HG03460 (cell line): ENCODE results near the gene CDKN1A.
"Not testable (repeated sequence)": the region's sequence is repeated elsewhere in the genome, so short reads cannot be mapped to it uniquely, and the experiment has no call there.

Experiments
- ATAC-seq: cut with Tn5 transposase; IDR thresholded peaks from one replicate; pipeline ENCODE4 v1.9.1; 2021; ENCODE audit not compliant: unreplicated experiment

CDKN1A gene

DNA sequence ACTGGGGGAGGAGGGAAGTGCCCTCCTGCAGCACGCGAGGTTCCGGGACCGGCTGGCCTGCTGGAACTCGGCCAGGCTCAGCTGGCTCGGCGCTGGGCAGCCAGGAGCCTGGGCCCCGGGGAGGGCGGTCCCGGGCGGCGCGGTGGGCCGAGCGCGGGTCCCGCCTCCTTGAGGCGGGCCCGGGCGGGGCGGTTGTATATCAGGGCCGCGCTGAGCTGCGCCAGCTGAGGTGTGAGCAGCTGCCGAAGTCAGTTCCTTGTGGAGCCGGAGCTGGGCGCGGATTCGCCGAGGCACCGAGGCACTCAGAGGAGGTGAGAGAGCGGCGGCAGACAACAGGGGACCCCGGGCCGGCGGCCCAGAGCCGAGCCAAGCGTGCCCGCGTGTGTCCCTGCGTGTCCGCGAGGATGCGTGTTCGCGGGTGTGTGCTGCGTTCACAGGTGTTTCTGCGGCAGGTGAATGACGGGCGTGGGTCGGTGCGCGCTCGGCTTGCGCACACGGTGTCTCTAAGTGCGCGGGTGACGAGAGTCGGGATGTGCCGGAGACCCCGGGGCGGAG lies at the start of gene CDKN1A:
Gene CDKN1A, plus strand, starts transcription at position 227 of the 555 bp plus-strand sequence. CDS start 5,388 bp downstream, outside the sequence.
- peak; percentile 43 for ATAC-seq

DNA sequence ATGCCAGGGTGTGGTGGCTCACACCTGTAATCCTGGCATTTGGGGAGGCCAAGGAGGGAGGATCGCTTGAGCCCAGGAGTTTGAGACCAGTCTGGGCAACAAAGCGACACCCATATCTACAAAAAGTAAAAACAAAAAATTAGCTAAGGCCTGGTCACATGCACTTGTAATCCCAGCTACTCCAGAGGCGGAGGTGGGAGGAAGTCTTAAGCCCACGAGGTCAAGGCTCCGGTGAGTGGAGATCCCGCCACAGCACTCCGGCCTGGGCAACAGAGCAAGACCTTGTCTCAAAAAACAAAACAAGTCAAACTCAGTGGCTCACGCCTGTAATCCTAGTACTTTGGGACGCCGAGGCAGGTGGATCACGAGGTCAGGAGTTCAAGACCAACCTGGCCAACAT lies 48.7 kb upstream of the CDKN1A start:
- no peak for ATAC-seq

DNA sequence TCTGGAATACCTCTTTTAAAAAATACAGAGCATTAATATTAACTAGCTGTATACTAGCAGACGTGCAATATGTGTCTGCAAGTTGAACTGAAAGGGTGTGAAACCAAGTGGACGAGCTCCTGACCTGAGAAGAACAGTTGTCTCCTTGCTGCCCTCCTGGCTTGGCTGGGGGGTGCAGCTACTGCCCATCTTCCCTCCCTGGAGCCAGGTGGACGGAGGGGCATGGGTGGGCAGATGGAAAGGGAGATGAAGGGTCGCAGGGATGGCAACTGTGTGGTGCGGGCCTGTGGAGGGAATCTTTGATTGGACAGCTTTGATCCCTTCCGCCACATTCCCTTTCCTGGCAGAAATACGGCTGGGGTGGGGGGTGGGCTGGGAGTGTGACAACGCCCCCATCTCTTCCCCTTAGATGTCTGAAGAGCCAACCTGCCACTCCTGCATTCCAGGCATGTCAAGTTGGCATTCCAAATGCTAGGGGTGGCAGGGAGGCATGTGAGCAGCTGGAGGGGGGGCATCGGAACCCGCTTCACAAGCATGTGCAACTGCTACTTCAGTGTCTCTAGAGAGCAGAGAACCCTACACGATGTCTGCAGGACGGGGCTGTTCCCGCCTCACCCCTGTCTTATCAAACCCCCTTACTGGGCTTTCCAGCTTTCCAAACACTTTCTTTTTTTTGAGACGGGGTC lies 47.0 kb upstream of the CDKN1A start:
- ATAC-seq = no peak

DNA sequence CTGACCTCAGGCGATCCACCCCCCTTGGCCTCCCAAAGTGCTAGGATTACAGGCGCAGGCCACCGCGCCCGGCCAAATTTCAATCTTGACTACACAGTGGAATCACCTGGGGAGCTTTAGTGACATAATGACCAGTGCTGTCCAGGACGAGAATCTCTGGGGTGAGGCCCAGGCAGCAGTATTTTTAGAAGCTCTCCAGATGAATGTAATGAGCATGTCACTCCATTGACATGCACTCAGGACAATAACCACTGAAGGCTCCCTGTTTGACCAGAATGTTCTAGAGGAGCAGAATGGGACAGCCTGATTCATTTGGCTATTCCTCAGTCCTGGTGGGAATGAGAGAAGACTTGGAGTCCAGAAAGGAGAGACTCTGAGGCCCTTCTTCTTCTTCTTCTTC lies 45.1 kb upstream of the CDKN1A start:
- no peak for ATAC-seq

DNA sequence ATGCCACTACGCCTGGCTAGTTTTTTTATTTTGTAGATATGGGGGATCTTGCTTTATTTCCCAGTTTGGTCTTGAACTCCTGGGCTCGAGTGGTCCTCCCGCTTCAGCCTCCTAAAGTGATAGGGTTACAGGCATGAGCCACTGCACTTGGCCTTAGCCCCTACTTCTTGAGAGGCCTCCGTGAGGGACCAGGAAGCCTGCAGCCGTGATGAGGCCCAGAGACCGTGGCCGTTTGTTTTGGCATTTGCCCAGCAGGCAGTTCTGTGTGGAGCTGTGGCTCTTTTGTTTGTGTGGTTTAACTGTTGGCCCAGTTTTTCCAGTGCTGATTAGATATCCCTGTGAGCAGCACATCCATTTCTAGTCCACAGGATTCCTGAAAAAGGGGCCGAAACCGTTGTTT lies 44.6 kb upstream of the CDKN1A start:
- no peak for ATAC-seq

- ATAC-seq = no peak
Observed at GRCh38 chr6:36634317-36635108, 44.0 kb upstream of the CDKN1A start.

DNA sequence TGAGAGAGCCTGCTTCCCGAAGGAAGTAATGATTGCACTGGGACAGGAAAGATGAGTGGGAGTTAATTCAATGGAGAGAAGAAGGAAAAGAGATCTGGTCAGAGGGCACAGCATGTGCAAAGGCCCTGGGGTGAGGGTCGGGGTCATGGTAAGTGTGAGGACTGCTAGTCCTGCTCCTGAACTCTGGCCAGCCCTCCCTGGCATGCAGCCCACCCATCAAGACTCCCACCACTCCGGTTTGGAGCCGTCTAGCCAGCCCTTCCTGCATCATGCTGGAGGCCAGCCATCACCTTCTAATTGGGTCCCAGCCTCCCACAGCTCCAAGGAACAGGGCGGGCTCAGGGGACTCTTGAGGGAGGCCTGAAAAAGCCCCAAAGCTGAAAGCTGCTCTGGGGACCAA lies 42.2 kb upstream of the CDKN1A start:
- ATAC-seq = no peak

DNA sequence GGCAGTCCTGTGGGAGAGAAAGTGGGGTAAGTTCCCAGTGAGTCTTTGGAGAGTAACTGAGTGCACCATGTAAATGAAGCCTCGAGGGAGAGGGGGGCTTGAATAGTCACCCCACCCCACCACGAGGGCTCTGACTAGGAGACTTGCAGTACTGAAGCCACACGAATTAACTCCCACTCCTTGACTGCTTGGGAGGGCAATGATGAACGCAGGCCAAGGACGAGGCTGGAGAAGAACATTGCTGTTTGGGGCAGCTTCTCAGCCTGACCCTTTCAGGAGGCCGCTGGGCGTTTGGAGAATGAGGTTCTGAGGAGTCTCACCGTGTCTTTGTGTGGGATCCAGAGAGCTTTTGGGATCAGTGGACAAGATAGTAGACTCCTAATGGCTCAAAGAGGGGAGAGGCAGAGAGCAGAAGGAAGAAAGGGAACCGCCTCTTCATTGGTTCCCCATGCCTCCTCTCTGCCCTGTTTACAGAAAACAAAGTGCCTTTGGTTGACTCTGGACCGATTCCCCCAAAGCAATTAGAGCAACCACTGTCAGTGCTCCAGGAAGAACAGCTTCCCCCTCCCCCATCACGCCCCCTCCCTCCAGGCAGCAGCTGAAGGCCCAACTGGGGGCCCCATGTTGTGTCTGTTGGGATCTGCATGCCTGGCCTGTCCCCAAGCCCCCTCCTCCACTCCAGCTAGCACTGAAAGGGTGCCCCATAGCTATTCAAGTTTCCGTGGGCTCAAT lies 41.7 kb upstream of the CDKN1A start:
- no peak for ATAC-seq

- no peak for ATAC-seq
Observed at GRCh38 chr6:36638579-36638978, 39.9 kb upstream of the CDKN1A start.

DNA sequence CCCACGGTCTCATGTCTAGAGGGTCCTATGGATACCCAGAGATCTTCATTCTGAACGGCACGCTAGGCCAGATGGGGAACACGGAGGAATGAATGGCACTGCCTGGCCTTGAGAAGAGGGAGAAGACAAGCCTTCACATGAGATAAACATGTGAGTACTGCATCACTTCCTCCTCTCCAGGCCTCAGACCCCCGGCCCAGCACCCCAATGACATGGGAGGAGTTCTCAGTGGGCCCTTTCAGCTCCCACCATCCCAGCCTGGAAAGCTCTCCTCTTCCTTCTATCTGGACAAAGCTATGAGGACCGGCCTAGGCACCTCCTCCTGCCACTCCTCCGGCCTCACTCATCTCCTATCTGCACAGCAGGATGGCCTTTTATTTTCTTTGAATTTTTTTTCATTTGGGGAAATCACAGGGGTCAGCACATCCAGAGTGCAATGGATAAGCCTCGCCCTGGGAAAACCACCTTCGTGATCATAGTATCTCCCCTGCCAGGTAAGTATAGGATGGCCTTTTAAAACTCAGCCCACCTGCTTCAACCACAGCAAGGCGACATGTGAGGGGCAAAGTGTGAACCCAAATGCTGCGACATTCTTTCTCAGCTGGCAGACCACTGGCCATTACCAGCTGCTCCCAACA lies 39.2 kb upstream of the CDKN1A start:
- ATAC-seq = no peak

DNA sequence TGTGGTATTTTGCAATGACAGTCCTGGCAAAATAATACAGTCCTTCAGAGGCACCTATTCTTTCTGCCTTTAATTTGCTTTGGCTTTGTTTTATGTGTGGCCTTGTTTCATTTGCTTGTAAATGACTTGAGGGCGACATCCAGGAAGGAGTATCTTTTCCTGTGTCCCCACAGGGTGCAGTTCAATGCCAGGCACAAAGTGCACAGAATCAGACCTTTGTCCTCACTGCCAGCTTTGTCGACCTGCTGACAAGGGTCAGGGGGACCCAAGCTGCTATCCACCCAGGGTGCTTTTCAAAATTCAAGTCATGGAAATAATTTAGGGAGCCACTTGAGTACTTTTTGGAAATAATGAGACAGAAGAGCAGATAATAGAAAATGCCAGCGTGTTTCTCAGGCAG lies 37.0 kb upstream of the CDKN1A start:
- ATAC-seq = no peak

- no peak for ATAC-seq
Observed at GRCh38 chr6:36642913-36643817, 35.3 kb upstream of the CDKN1A start.

DNA sequence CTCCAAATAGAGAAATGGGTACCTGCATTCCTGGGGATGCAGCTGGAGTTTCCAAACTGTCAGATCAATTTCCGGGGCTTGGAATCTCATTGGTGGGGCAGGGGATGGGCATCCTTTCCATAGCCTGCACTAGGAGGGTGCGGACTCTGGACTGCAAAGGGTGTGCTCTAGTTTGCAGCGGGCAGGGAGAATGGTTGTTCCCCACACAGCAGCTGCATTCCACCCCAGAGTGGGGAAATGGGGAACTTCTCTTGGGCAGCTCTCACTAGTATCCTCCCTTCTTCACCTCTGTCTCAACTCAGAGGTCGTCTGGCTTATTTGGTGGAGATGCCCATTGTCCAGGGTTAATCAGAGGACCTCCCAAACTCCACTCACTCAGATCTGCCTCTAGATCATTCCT lies 34.5 kb upstream of the CDKN1A start:
- ATAC-seq = no peak

DNA sequence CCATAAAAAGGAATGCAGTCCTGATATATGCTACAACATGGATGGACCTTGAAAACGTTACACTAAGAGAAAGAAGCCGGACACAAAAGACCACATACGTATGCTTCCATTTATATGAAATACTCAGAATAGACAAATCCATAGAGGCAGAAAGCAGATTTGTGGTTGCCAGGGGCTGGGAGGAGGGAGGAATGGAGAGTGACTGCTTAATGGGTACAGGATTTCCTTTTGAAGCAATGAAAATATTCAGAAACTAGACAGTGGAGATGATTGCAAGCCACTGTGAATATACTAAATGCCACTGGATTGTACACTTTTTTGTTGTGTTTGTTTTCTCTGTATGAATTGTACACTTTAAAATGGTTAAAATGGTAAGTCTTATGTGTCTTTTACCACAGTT lies 29.4 kb upstream of the CDKN1A start:
- no peak for ATAC-seq

GRCh38 chr6:36649701-36650484 lies 28.6 kb upstream of the CDKN1A start:
- no peak for ATAC-seq

DNA sequence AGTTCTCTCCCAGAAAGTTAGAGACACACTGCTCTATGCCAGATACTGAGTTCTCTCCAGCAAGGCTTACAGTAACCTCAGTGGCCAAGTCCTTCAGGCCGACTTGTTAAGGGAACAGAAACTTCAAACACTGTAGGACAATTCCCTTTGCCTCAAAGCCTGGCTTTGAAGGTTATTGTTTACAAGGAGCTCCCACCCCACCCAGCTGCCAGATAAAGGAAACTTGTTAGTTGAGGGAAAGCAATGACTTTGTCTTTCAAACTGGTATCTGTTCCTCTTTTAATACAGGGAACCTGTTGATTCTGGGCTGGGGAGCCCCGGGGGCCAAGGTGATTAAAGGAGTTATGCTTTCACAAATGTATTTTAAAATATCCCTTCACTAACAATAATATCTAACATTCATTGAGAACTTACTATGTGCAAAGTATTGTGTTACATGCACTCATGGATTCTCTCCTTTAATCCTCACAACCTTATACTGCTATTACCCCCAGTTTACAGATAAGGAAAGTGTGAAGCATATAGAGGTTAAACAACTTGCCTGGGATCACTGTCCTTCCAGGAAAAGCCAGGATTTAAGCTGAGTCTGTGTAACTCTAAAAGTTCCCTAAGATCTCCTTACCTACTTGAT lies 27.6 kb upstream of the CDKN1A start:
- peak; percentile 65 for ATAC-seq

DNA sequence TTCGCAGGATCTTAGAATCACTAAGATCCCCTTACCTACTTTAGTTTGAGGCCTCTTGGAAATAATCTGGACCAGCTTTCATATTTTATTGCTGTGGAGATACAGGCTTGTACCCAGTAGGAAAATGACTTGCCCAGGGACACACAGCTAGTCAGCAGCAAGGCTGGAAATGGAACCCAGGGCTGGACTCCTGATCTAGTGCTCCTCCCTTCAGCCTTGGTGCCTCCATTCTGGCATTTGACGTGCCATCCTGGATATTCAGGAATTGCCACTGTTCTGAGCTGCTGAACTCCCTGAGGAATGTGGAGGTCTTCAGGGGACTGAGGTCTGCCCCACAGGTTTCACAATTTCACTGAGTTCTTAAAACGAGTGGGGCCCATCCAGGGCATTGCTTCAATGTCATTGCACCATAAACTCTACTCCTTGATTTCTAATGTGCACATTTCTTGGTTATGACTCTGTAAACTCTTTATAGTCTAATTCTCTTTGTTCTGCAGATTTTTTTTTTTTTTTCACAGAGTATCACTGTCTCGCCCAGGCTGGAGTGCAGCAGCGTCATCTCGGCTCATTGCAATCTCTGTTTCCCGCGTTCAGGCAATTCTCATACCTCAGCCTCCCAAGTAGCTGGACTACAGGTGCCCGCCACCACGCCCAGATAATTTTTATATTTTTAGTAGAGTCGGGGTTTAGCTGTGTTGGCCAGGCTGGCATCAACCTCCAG lies 26.7 kb upstream of the CDKN1A start:
- no peak for ATAC-seq

DNA sequence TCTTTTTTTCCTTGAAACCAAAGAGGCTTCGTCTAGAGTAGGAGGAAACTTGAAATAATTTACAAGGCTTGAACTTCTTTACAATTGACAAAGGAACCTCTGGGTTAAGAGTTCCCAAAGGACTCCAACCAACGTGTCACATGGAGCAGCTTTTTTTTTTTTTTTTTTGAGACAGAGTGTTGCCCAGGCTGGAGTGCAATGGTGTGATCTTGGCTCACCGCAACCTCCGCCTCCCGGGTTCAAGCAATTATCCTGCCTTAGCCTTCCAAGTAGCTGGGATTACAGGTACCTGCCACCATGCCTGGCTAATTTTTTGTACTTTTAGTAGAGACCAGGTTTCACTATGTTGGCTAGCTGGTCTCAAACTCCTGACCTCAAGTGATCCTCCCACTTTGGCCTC lies 24.0 kb upstream of the CDKN1A start:
- ATAC-seq = not testable (repeated sequence)
